ENCODE measurements around the gene GPC5.

Gene GPC5

GRCh38 chr13:92578358-92578757, 1179.9 kb downstream of the GPC5 start:
- no peak for DNase-seq (ENCODE audit: extremely low read depth in 1 of 2, low read depth in 1 of 2)

- DNase-seq (ENCODE audit: extremely low read depth in 1 of 2, low read depth in 1 of 2) = no peak
Observed at GRCh38 chr13:92589955-92590354, 1191.5 kb downstream of the GPC5 start.

GRCh38 chr13:92590503-92590908, 1192.1 kb downstream of the GPC5 start:
- no peak for DNase-seq (ENCODE audit: extremely low read depth in 1 of 2, low read depth in 1 of 2)

DNA sequence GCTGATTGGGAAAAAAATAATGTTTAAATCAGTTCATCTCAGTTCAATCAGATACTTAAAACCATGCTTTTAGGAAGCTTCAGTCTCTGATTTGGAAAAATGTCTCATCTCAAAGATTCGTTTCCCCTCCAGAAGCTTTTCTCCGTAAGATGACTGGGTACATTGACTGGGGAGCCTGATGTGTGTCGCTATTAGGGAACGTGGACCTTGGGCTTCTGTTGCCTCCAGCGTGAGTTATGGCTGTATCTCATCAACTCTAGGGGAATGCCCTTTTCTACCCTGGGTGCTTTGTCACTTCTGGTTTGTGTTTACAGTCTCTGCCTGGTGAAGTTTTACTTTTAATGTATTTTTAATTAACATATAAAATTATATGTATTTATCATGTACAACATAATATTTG, 1192.7 kb downstream of the GPC5 start:
- DNase-seq (ENCODE audit: extremely low read depth in 1 of 2, low read depth in 1 of 2) = no peak

DNA sequence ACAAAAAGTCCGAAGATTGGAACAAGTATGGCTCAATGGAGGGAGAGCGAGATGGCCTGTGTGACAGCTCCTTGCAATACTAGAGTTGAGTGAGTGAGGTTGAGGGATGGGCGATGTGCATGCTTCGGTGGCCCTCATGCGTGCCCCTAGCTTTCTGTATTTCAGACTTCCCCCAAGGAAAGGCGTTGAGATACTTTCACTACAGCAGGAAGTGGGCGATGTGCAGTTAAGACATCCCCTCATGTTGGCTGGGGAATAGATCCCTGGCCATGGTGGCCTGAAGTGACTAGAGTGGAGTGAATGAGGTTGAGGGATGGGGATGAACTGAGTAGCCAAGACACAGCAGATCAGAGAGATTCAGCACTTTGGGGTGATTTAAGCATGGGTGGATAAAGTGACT, 1194.3 kb downstream of the GPC5 start:
- DNase-seq (ENCODE audit: extremely low read depth in 1 of 2, low read depth in 1 of 2) = no peak

DNA sequence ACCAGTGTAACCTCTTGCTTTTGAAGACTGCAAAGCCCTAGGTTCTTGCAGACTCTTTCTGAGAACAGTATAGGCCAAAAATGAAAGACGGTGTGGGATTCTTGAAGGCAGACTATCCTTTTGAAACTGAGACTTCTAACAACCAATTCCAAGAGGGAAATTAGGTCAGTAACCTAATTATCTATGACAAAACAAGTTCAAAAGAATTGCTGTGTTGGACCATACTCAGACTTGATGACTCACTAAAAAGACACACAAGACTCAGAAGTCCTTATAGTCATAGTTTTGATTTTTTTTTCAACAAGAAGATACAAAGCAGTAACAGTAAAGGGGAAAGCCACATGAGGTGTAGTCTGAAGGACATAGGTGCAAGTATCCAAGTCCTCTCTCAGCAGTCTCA, 1204.1 kb downstream of the GPC5 start:
- DNase-seq (ENCODE audit: extremely low read depth in 1 of 2, low read depth in 1 of 2) = no peak

DNA sequence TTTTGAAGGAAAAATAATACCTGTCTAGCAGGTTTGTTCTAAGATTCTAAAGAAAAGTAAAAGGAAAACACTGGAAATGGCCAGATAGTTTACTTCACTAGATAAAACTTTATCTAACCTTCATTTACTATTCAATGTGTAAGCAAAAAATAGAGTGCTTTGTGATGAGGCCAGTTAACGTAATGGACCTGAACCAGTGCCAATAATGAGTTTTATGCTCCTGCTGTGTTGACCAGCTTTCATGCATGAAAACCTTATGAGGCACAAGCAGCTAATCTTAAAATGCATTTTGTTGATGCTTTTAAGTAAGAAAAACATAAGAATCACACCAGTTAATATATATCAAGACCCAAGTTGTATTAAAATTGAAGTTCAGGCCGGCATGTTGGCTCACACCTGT, 1211.0 kb downstream of the GPC5 start:
- no peak for DNase-seq (ENCODE audit: extremely low read depth in 1 of 2, low read depth in 1 of 2)

DNA sequence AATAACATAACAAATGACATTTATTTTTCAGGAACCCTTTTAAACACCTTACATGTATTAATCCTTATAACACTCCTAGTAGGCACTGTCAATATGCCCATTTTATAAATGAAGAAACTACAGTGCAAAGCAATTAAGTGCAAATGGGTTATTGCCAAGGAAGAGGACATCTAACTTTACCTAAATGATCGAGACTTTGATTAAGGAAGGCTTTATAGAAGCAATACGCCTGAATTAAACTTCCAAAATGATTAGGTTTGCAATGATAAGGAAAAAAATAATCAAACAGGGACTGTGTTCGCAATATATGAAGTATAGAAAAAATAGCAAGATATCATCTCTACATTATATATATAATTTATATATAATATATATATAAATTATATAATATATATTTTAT, 1214.5 kb downstream of the GPC5 start:
- DNase-seq (ENCODE audit: extremely low read depth in 1 of 2, low read depth in 1 of 2) = no peak

DNA sequence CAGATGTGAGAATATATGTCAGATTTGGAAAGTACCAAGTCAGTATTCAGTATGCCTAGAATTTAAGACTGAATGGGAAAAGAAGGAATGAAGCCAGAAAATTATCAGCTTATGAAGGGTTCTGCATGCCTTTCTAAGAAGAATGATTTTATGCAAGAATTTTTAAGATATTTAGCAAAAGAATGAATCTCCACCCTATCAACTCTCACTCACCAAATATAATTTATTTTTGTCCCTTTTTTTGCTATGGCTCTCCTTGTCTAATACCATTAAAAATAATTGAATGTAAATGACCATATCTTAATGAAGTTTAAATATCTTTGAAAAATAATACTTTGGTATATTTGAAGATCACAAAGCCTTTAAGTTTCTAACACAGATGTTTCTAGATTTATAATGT, 1215.5 kb downstream of the GPC5 start:
- DNase-seq (ENCODE audit: extremely low read depth in 1 of 2, low read depth in 1 of 2) = no peak

- no peak for DNase-seq (ENCODE audit: extremely low read depth in 1 of 2, low read depth in 1 of 2)
Observed at GRCh38 chr13:92621985-92622384, 1223.6 kb downstream of the GPC5 start.

GRCh38 chr13:92622905-92623304, 1224.5 kb downstream of the GPC5 start:
- DNase-seq (ENCODE audit: extremely low read depth in 1 of 2, low read depth in 1 of 2) = no peak

GRCh38 chr13:92626274-92626673, 1227.9 kb downstream of the GPC5 start:
- no peak for DNase-seq (ENCODE audit: extremely low read depth in 1 of 2, low read depth in 1 of 2)

DNA sequence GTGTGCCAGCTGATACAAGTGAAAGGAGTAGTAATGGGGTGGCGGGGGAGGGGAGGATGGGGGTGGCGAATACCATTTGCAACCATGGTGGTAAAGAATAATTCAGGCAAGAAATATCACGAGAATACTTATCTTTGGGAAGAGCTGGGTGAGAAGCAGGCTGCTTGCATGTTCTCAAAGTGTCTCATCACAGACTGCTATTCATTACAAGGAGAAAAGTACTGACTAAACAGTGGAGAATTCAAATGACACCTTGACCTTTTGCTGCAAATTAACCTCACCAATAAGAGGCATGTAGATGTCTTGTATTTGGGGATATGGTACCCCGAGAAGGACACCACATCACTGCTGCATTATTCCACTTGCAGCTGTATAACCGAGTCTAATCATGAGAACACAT, 1242.5 kb downstream of the GPC5 start:
- no peak for DNase-seq (ENCODE audit: extremely low read depth in 1 of 2, low read depth in 1 of 2)

DNA sequence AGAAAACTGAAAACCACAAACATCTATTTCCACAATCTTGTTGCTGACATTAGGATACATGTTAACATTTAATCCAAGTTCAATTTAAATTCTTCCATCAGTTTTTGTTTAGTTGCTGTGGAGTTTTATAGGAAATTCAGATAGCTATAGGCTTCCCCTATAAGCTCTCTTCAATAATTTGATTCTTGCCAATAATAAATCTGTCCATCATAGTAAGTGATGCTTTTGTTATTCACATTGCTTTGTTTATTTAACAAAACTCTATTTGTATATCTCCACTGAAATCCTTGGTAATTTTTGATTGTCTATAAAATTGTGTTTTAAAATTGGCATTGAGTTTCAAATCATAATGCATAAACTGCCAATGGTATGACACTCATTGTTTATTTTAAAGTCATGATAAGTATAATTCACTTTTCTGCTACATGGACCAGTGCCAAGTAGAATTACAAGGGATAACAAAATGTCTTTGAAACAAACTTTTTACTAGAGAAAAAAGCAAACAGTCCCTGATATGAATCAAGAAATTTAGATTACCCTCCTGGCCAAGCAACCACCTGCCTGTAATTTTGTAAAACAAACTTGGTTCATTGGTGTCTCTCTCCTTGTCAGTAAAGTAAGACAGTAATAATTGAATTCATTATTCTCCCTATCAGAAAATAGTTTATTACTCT, 1250.9 kb downstream of the GPC5 start:
- no peak for DNase-seq (ENCODE audit: extremely low read depth in 1 of 2, low read depth in 1 of 2)

DNA sequence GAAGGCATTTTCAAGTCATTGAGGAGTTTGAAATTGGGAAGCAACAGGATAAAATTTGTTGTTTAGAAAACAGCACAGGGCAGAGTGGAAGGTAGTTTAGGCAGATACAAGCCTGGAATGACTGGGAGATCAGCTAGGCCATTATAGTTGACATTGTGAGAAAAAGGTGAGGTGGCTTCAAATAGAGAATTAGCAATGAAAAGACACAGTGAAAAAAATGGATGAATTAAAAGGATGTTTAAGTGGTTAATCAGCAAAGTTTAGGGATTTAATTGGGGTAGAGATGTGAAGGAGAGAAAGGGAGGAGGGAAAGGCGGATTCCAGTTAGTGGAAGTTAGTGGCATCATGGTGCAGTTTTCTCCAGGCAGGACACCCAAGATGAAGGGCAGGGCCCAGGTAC, 1257.7 kb downstream of the GPC5 start:
- no peak for DNase-seq (ENCODE audit: extremely low read depth in 1 of 2, low read depth in 1 of 2)

- DNase-seq (ENCODE audit: extremely low read depth in 1 of 2, low read depth in 1 of 2) = no peak
Observed at GRCh38 chr13:92656648-92657047, 1258.2 kb downstream of the GPC5 start.

- DNase-seq (ENCODE audit: extremely low read depth in 1 of 2, low read depth in 1 of 2) = no peak
Observed at GRCh38 chr13:92657565-92657964, 1259.1 kb downstream of the GPC5 start.

GRCh38 chr13:92658293-92658692, 1259.9 kb downstream of the GPC5 start:
- DNase-seq (ENCODE audit: extremely low read depth in 1 of 2, low read depth in 1 of 2) = no peak

DNA sequence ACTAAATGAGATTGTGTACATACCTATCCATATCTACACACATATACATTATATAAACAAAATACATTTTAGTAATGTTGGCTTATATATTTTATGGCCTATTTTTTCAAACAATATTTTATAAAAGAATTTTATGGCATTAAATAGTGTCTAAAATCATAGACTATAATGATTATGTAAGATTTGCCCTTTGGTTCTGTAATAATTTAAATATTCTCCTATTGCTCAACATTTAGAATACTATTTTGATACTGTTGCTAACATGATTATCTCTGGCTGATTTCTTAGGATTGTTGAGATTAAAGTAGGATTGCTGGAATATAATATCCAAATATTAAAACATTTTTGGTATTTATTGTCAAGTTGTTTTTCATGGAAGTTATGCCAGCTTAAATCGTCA, 1263.0 kb downstream of the GPC5 start:
- DNase-seq (ENCODE audit: extremely low read depth in 1 of 2, low read depth in 1 of 2) = no peak

GRCh38 chr13:92668157-92668556, 1269.7 kb downstream of the GPC5 start:
- no peak for DNase-seq (ENCODE audit: extremely low read depth in 1 of 2, low read depth in 1 of 2)

GRCh38 chr13:92670096-92670495, 1271.7 kb downstream of the GPC5 start:
- DNase-seq (ENCODE audit: extremely low read depth in 1 of 2, low read depth in 1 of 2) = no peak

DNA sequence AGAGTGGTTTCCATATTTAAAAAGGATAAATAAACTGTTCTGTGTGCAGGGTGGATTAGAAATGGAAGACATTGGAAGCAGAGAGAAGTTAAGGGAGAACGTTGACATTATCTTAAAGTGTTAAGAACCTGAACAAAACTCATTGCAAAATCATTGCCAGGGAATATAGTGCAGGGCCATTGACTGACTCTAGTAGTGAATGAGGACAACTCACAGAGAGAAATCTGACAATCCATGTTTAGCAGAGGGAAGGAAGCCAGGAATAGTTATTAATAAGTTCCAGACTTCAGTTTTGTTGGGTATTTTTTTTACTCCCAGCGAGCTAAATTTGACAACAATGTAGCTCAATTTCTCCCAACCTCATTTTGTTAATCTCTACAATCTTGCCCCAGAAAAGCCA, 1273.4 kb downstream of the GPC5 start:
- no peak for DNase-seq (ENCODE audit: extremely low read depth in 1 of 2, low read depth in 1 of 2)

GRCh38 chr13:92676246-92676645, 1277.8 kb downstream of the GPC5 start:
- no peak for DNase-seq (ENCODE audit: extremely low read depth in 1 of 2, low read depth in 1 of 2)
